ENCODE measurements around the gene PTPDC1. TPM values are rescaled to one million over a fixed set of nuclear protein-coding genes. Genes with fewer than 3 reads are reported as not detected.

Gene PTPDC1
- total and polyA plus RNA-seq, 7 experiments from 2014 or later = 2.5 to 8.5 (median 4.4) TPM

DNA sequence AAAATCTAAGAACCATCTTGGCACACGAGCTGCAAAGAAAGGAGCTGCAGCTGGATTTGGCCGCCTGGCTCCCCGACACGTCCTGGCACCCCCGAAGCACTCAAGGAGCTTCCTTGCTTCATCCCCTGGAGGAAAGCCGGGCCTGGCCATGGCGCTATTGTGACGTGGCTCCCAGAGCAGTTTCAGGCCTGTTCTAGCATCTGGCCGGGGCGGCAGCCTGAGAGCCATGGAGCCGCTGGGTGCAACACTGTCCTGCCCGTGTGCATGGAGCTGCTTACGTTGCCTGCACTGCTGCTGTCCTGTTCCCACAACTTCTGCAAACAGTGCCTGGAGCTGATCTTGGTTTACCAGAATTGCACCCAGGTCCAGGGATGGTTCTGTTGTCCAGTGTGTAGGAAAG lies 63.5 kb downstream of the PTPDC1 start:
- H3K36me3 Mint-ChIP-seq = peaks cover 0 to 5% (median 0%) of the 10 kb centered on the region in 5 donors
- no peaks in the 10 kb centered on the region for H3K27me3 ChIP-seq (ENCODE audit: control insufficient read depth in 2 of 2, insufficient read depth in 2 of 2, low read length in 2 of 2)
- ChIA-PET CTCF (no interaction called here), POLR2A (no interaction called here)
- intact Hi-C loops (cut with micrococcal nuclease) = no loop called here
- DNase-seq = no peak
- H3K4me1 ChIP-seq (ENCODE audit: control insufficient read depth in 2 of 2, insufficient read depth in 2 of 2, low read length in 2 of 2) = no peaks in the 10 kb centered on the region
- peaks cover 0 to 4% (median 0%) of the 10 kb centered on the region in 7 donors for H3K4me1 Mint-ChIP-seq
- no peak overlapping the region for H3K27ac Mint-ChIP-seq
- no peak for ATAC-seq
- H3K9me3 Mint-ChIP-seq = no peaks in the 10 kb centered on the region
- no peaks in the 10 kb centered on the region for H3K27me3 Mint-ChIP-seq
- no peak overlapping the region for H3K27ac ChIP-seq (ENCODE audit: low read depth, low read length)
- H3K4me3 ChIP-seq (ENCODE audit: low read length) = no peak overlapping the region
- H3K4me3 Mint-ChIP-seq = no peak overlapping the region
- no peaks in the 10 kb centered on the region for H3K36me3 ChIP-seq (ENCODE audit: control insufficient read depth in 2 of 3, insufficient read depth in 3 of 3, low read length in 3 of 3)
- H3K9me3 ChIP-seq (ENCODE audit: control insufficient read depth in 2 of 3, low read length in 3 of 3) = no peaks in the 10 kb centered on the region

- Mint-ChIP-seq H3K27me3 (no peaks in the 10 kb centered on the region), H3K4me3 (no peak overlapping the region), H3K36me3 (peaks cover 0 to 5% (median 0%) of the 10 kb centered on the region in 5 donors), H3K9me3 (no peaks in the 10 kb centered on the region), H3K4me1 (peaks cover 0 to 10% (median under 1%) of the 10 kb centered on the region in 7 donors), H3K27ac (peak overlapping the region in 1 of 9 donors; percentile 42)
- H3K27ac ChIP-seq (ENCODE audit: low read depth, low read length) = no peak overlapping the region
- DNase-seq = no peak
- intact Hi-C loops (cut with micrococcal nuclease) = no loop called here
- no peaks in the 10 kb centered on the region for H3K27me3 ChIP-seq (ENCODE audit: control insufficient read depth in 2 of 2, insufficient read depth in 2 of 2, low read length in 2 of 2)
- no peaks in the 10 kb centered on the region for H3K36me3 ChIP-seq (ENCODE audit: control insufficient read depth in 2 of 3, insufficient read depth in 3 of 3, low read length in 3 of 3)
- CTCF ChIA-PET = no interaction called here
- no peak overlapping the region for H3K4me3 ChIP-seq (ENCODE audit: low read length)
- peaks cover 0 to 4% of the 10 kb centered on the region in 2 donors for H3K4me1 ChIP-seq (ENCODE audit: control insufficient read depth in 2 of 2, insufficient read depth in 2 of 2, low read length in 2 of 2)
- no peak for ATAC-seq
- no peaks in the 10 kb centered on the region for H3K9me3 ChIP-seq (ENCODE audit: control insufficient read depth in 2 of 3, low read length in 3 of 3)
- POLR2A ChIA-PET = no interaction called here
These were observed 64.2 kb downstream of the PTPDC1 start for GRCh38 chr9:94148419-94148818.

DNA sequence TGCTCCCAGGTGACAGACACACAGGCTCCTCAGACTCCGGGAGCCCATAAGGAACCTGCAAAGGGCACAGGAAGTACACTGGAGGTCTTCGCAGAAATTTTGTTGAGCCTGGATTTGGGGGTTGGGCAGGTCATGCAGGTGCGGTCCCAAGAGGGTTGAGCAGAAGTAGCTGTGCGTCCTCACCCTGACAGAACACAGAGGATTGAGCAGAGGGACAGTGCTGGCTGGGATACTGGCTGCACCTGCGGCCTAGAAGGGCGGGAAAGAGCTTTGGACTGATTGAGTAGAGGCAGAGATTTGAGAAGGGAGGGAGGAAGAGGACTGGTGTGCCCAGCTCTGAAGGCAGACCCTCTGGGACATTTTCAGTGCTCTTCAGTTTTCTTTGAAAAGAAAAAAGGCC lies 65.4 kb downstream of the PTPDC1 start:
- Mint-ChIP-seq H3K36me3 (peaks cover 2 to 7% (median 5%) of the 10 kb centered on the region in 5 donors), H3K27me3 (no peaks in the 10 kb centered on the region), H3K4me1 (peaks cover 11 to 23% (median 14%) of the 10 kb centered on the region in 7 donors), H3K27ac (peak overlapping the region in 1 of 9 donors; percentile 13), H3K9me3 (peaks cover 0 to 9% (median 5%) of the 10 kb centered on the region in 11 donors), H3K4me3 (no peak overlapping the region)
- intact Hi-C loops (cut with micrococcal nuclease) = no loop called here
- Histone ChIP-seq H3K4me3 (ENCODE audit: low read length) (no peak overlapping the region), H3K27ac (ENCODE audit: low read depth, low read length) (no peak overlapping the region), H3K4me1 (ENCODE audit: control insufficient read depth in 2 of 2, insufficient read depth in 2 of 2, low read length in 2 of 2) (peaks cover 0 to 15% of the 10 kb centered on the region in 2 donors), H3K36me3 (ENCODE audit: control insufficient read depth in 2 of 3, insufficient read depth in 3 of 3, low read length in 3 of 3) (no peaks in the 10 kb centered on the region), H3K27me3 (ENCODE audit: control insufficient read depth in 2 of 2, insufficient read depth in 2 of 2, low read length in 2 of 2) (no peaks in the 10 kb centered on the region), H3K9me3 (ENCODE audit: control insufficient read depth in 2 of 3, low read length in 3 of 3) (no peaks in the 10 kb centered on the region)
- ChIA-PET CTCF (interaction anchor here (0.9 kb wide), 1 partner anchor 16 kb away, joined by 4 read pairs; no protein-coding TSS in a partner anchor), POLR2A (no interaction called here)
- ATAC-seq = no peak
- no peak for DNase-seq

DNA sequence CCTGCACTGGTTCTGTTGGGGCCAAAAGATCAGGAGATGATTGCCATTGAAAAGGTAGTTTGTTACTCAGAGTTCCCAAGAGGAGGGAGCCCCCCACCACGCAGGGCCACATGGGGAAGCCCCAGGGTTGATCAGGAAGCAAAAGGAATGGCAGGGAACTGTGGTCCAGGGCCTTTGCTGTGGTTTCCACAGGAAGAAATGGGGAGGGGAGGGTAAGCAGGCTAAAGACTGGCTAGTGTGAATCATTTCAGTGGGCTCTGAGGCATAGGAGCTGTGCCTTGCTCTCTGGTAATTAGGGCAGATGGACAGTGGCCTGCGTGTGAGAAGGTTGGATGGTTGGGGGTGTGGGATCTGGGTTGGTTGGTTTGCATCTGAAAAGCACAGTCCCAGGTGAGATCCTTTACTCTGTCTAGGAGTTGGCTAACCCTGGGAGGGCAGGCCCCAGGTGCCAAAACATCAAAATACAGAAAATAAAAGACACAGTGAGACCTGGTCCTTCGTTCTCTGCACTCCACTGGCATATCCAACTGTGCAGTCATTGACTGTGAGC lies 66.1 kb downstream of the PTPDC1 start:
- Mint-ChIP-seq H3K4me1 (peaks cover 11 to 24% (median 14%) of the 10 kb centered on the region in 7 donors), H3K27ac (peak overlapping the region in 1 of 9 donors; percentile 11), H3K36me3 (peaks cover 2 to 7% (median 5%) of the 10 kb centered on the region in 5 donors), H3K4me3 (no peak overlapping the region), H3K27me3 (no peaks in the 10 kb centered on the region), H3K9me3 (peaks cover 0 to 10% (median 6%) of the 10 kb centered on the region in 11 donors)
- H3K9me3 ChIP-seq (ENCODE audit: control insufficient read depth in 2 of 3, low read length in 3 of 3) = no peaks in the 10 kb centered on the region
- no peaks in the 10 kb centered on the region for H3K36me3 ChIP-seq (ENCODE audit: control insufficient read depth in 2 of 3, insufficient read depth in 3 of 3, low read length in 3 of 3)
- H3K27me3 ChIP-seq (ENCODE audit: control insufficient read depth in 2 of 2, insufficient read depth in 2 of 2, low read length in 2 of 2) = no peaks in the 10 kb centered on the region
- no peak overlapping the region for H3K4me3 ChIP-seq (ENCODE audit: low read length)
- intact Hi-C loops (cut with micrococcal nuclease) = no loop called here
- DNase-seq (no peak), ATAC-seq (no peak)
- POLR2A ChIA-PET = no interaction called here
- H3K4me1 ChIP-seq (ENCODE audit: control insufficient read depth in 2 of 2, insufficient read depth in 2 of 2, low read length in 2 of 2) = peaks cover 0 to 15% of the 10 kb centered on the region in 2 donors
- CTCF ChIA-PET = no interaction called here
- H3K27ac ChIP-seq (ENCODE audit: low read depth, low read length) = no peak overlapping the region

GRCh38 chr9:94150890-94151650 lies 66.8 kb downstream of the PTPDC1 start:
- H3K4me3 Mint-ChIP-seq = no peak overlapping the region
- DNase-seq (no peak), ATAC-seq (no peak)
- ChIA-PET CTCF (no interaction called here), POLR2A (no interaction called here)
- Histone ChIP-seq H3K9me3 (ENCODE audit: control insufficient read depth in 2 of 3, low read length in 3 of 3) (no peaks in the 10 kb centered on the region), H3K4me1 (ENCODE audit: control insufficient read depth in 2 of 2, insufficient read depth in 2 of 2, low read length in 2 of 2) (peaks cover 0 to 15% of the 10 kb centered on the region in 2 donors), H3K27me3 (ENCODE audit: control insufficient read depth in 2 of 2, insufficient read depth in 2 of 2, low read length in 2 of 2) (no peaks in the 10 kb centered on the region), H3K27ac (ENCODE audit: low read depth, low read length) (no peak overlapping the region), H3K4me3 (ENCODE audit: low read length) (no peak overlapping the region), H3K36me3 (ENCODE audit: control insufficient read depth in 2 of 3, insufficient read depth in 3 of 3, low read length in 3 of 3) (no peaks in the 10 kb centered on the region)
- H3K4me1 Mint-ChIP-seq = peaks cover 11 to 24% (median 14%) of the 10 kb centered on the region in 7 donors
- no peaks in the 10 kb centered on the region for H3K27me3 Mint-ChIP-seq
- no peak overlapping the region for H3K27ac Mint-ChIP-seq
- H3K9me3 Mint-ChIP-seq = peaks cover 0 to 10% (median 6%) of the 10 kb centered on the region in 11 donors
- peaks cover 2 to 7% (median 5%) of the 10 kb centered on the region in 5 donors for H3K36me3 Mint-ChIP-seq
- intact Hi-C loops (cut with micrococcal nuclease) = no loop called here

DNA sequence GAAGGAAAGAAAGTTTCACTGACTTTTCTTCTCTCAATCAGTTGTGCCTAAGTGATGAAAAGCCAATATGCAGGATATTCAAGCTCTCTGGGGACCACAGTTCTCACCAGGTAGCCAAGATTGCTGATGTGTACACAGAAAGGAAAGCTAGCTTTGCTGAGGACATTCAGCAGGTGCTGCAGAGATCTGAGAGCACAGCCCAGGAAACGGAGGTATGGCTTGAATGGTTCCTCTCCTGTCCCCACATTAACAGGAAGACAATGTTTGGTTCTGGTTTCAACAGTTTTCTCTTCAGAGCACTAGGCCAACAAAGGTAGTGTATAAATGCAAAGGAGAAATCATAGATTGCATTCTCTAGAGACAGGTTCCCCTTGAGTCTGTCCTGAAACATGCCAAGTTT lies 69.6 kb downstream of the PTPDC1 start:
- POLR2A ChIA-PET = interaction anchor here (0.7 to 2.7 kb wide), 2 partner anchors 12 to 18 kb away, joined by 3 to 12 read pairs; no protein-coding TSS in a partner anchor
- Histone ChIP-seq H3K9me3 (ENCODE audit: control insufficient read depth in 2 of 3, low read length in 3 of 3) (no peaks in the 10 kb centered on the region), H3K4me1 (ENCODE audit: control insufficient read depth in 2 of 2, insufficient read depth in 2 of 2, low read length in 2 of 2) (peaks cover 0 to 15% of the 10 kb centered on the region in 2 donors), H3K27ac (ENCODE audit: low read depth, low read length) (peak overlapping the region; percentile 36), H3K4me3 (ENCODE audit: low read length) (no peak overlapping the region), H3K27me3 (ENCODE audit: control insufficient read depth in 2 of 2, insufficient read depth in 2 of 2, low read length in 2 of 2) (no peaks in the 10 kb centered on the region), H3K36me3 (ENCODE audit: control insufficient read depth in 2 of 3, insufficient read depth in 3 of 3, low read length in 3 of 3) (no peaks in the 10 kb centered on the region)
- DNase-seq = peak in 5 of 9 donors; percentile 24 to 40 (median 27)
- Mint-ChIP-seq H3K27ac (peak overlapping the region in 8 of 9 donors; percentile 52 to 92 (median 85)), H3K9me3 (peaks cover 0 to 10% (median 6%) of the 10 kb centered on the region in 11 donors), H3K4me3 (peak overlapping the region in 9 of 10 donors; percentile 6 to 66 (median 51)), H3K27me3 (peaks cover 0 to 3% (median 0%) of the 10 kb centered on the region in 5 donors), H3K4me1 (peaks cover 12 to 35% (median 23%) of the 10 kb centered on the region in 7 donors), H3K36me3 (peaks cover 2 to 7% (median 5%) of the 10 kb centered on the region in 5 donors)
- intact Hi-C loops (cut with micrococcal nuclease) = loop anchor here in 1 of 2 donors (1.0 kb wide), 1 partner anchor 12 kb away; no protein-coding TSS in a partner anchor
- CTCF ChIA-PET = interaction anchor here (0.7 kb wide), 1 partner anchor 12 kb away, joined by 3 read pairs; no protein-coding TSS in a partner anchor
- peak; percentile 56 for ATAC-seq
